ENCODE measurements around the gene UBE2L3. TPM values are rescaled to one million over a fixed set of nuclear protein-coding genes. Genes with fewer than 3 reads are reported as not detected.
"Not testable (repeated sequence)": the region's sequence is repeated elsewhere in the genome, so short reads cannot be mapped to it uniquely, and the experiment has no call there.

UBE2L3 gene
- total and polyA plus RNA-seq, 10 of the 15 experiments (the other 5 are each of a cell fraction or from before 2014, with no cell fraction given): 55.7 to 168 (median 113) TPM

- H3K4me2 ChIP-seq (ENCODE audit: control insufficient read depth, insufficient read depth); H3K4me1 ChIP-seq (ENCODE audit: control insufficient read depth, insufficient read depth, low read length); RAD21 ChIA-PET (ENCODE audit: unreplicated experiment); H3K9ac ChIP-seq (ENCODE audit: control insufficient read depth, insufficient read depth, low read length); in situ Hi-C loops (cut with MboI); BruUV-seq (replicated peaks); H2AFZ ChIP-seq (ENCODE audit: control insufficient read depth, low read depth, low read length); CTCF ChIA-PET; H3K79me2 ChIP-seq (ENCODE audit: control insufficient read depth, insufficient read depth, low read length); H3K9me3 ChIP-seq (replicated peaks; ENCODE audit: control insufficient read depth, insufficient read depth, low read length); POLR2A ChIA-PET; H3K27ac ChIP-seq (ENCODE audit: control insufficient read depth, insufficient read depth); H4K20me1 ChIP-seq (ENCODE audit: control insufficient read depth, insufficient read depth); intact Hi-C loops (cut with micrococcal nuclease; ENCODE audit: unreplicated experiment); H3K27me3 ChIP-seq (replicated peaks in 1 of 2; ENCODE audit: control insufficient read depth in 2 of 2, insufficient read depth in 2 of 2, low read length in 1 of 2); H3K36me3 ChIP-seq (ENCODE audit: control insufficient read depth in 2 of 2, insufficient read depth in 2 of 2, low read length in 1 of 2); H3K4me3 ChIP-seq; ATAC-seq; SMC1A ChIA-PET (ENCODE audit: uncharacterized antibody, unreplicated experiment); DNase-seq (ENCODE audit: low read depth, low spot score); FAIRE-seq: not testable (repeated sequence)
- no CpG with 5 or more reads among the region's 20 CpGs for WGBS (ENCODE audit: insufficient coverage, insufficient replicate concordance, low lambda C conversion rate, missing lambda C conversion rate)
Observed at GRCh38 chr22:21532863-21533648, 34.5 kb upstream of the UBE2L3 start.

- H3K4me3 ChIP-seq; H3K27me3 ChIP-seq (replicated peaks in 1 of 2; ENCODE audit: control insufficient read depth in 2 of 2, insufficient read depth in 2 of 2, low read length in 1 of 2); H3K9me3 ChIP-seq (replicated peaks; ENCODE audit: control insufficient read depth, insufficient read depth, low read length); H3K79me2 ChIP-seq (ENCODE audit: control insufficient read depth, insufficient read depth, low read length); SMC1A ChIA-PET (ENCODE audit: uncharacterized antibody, unreplicated experiment); intact Hi-C loops (cut with micrococcal nuclease; ENCODE audit: unreplicated experiment); CTCF ChIA-PET; RAD21 ChIA-PET (ENCODE audit: unreplicated experiment); BruUV-seq (replicated peaks); in situ Hi-C loops (cut with MboI); H3K9ac ChIP-seq (ENCODE audit: control insufficient read depth, insufficient read depth, low read length); H3K27ac ChIP-seq (ENCODE audit: control insufficient read depth, insufficient read depth); ATAC-seq; H2AFZ ChIP-seq (ENCODE audit: control insufficient read depth, low read depth, low read length); H4K20me1 ChIP-seq (ENCODE audit: control insufficient read depth, insufficient read depth); H3K4me2 ChIP-seq (ENCODE audit: control insufficient read depth, insufficient read depth); FAIRE-seq; DNase-seq (ENCODE audit: low read depth, low spot score); H3K4me1 ChIP-seq (ENCODE audit: control insufficient read depth, insufficient read depth, low read length); H3K36me3 ChIP-seq (ENCODE audit: control insufficient read depth in 2 of 2, insufficient read depth in 2 of 2, low read length in 1 of 2); POLR2A ChIA-PET: not testable (repeated sequence)
- no CpG with 5 or more reads among the region's 7 CpGs for WGBS (ENCODE audit: insufficient coverage, insufficient replicate concordance, low lambda C conversion rate, missing lambda C conversion rate)
Observed at GRCh38 chr22:21539862-21540261, 27.7 kb upstream of the UBE2L3 start.

- H4K20me1 ChIP-seq (ENCODE audit: control insufficient read depth, insufficient read depth); ATAC-seq; BruUV-seq (replicated peaks); H3K27me3 ChIP-seq (replicated peaks in 1 of 2; ENCODE audit: control insufficient read depth in 2 of 2, insufficient read depth in 2 of 2, low read length in 1 of 2); H2AFZ ChIP-seq (ENCODE audit: control insufficient read depth, low read depth, low read length); H3K4me1 ChIP-seq (ENCODE audit: control insufficient read depth, insufficient read depth, low read length); H3K9ac ChIP-seq (ENCODE audit: control insufficient read depth, insufficient read depth, low read length); H3K27ac ChIP-seq (ENCODE audit: control insufficient read depth, insufficient read depth); CTCF ChIA-PET; RAD21 ChIA-PET (ENCODE audit: unreplicated experiment); in situ Hi-C loops (cut with MboI); intact Hi-C loops (cut with micrococcal nuclease; ENCODE audit: unreplicated experiment); SMC1A ChIA-PET (ENCODE audit: uncharacterized antibody, unreplicated experiment); DNase-seq (ENCODE audit: low read depth, low spot score); H3K4me3 ChIP-seq; POLR2A ChIA-PET; H3K4me2 ChIP-seq (ENCODE audit: control insufficient read depth, insufficient read depth); H3K9me3 ChIP-seq (replicated peaks; ENCODE audit: control insufficient read depth, insufficient read depth, low read length); H3K36me3 ChIP-seq (ENCODE audit: control insufficient read depth in 2 of 2, insufficient read depth in 2 of 2, low read length in 1 of 2); H3K79me2 ChIP-seq (ENCODE audit: control insufficient read depth, insufficient read depth, low read length); FAIRE-seq: not testable (repeated sequence)
- WGBS (ENCODE audit: insufficient coverage, insufficient replicate concordance, low lambda C conversion rate, missing lambda C conversion rate): 42% methylated on average over 2 of the region's 17 CpGs
Observed at GRCh38 chr22:21544432-21545322, 22.8 kb upstream of the UBE2L3 start.

DNA sequence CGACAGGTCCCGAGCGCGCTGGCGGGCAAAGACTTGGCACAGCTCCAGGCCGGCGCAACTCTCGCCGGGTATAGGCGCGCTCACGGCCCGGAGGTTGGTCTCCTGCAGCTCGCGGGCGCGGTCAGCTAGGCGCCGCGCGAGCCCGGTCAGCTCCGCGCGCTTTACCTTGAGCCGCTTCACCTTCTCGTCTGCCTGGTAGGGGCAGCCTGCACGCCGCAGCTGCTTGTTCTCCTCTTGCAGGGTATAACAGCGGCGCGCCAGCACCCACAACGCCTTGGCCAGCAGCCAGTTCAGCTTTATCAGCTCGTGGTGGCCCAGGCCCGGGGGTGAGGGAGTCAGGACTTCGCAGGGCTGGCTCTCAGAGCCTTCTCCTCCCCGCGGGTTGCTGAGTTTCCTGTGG is 18.0 kb upstream of the UBE2L3 start:
- not testable (repeated sequence) for BruUV-seq (replicated peaks); H3K4me1 ChIP-seq (ENCODE audit: control insufficient read depth, insufficient read depth, low read length); H3K27me3 ChIP-seq (replicated peaks in 1 of 2; ENCODE audit: control insufficient read depth in 2 of 2, insufficient read depth in 2 of 2, low read length in 1 of 2)

More for the DNA sequence above, 18.0 kb upstream of the UBE2L3 start:
- H3K9ac ChIP-seq (ENCODE audit: control insufficient read depth, insufficient read depth, low read length); intact Hi-C loops (cut with micrococcal nuclease; ENCODE audit: unreplicated experiment); POLR2A ChIA-PET; H3K4me3 ChIP-seq; SMC1A ChIA-PET (ENCODE audit: uncharacterized antibody, unreplicated experiment); H4K20me1 ChIP-seq (ENCODE audit: control insufficient read depth, insufficient read depth); H3K4me2 ChIP-seq (ENCODE audit: control insufficient read depth, insufficient read depth); RAD21 ChIA-PET (ENCODE audit: unreplicated experiment); FAIRE-seq; H3K27ac ChIP-seq (ENCODE audit: control insufficient read depth, insufficient read depth); DNase-seq (ENCODE audit: low read depth, low spot score); H3K79me2 ChIP-seq (ENCODE audit: control insufficient read depth, insufficient read depth, low read length); CTCF ChIA-PET; H2AFZ ChIP-seq (ENCODE audit: control insufficient read depth, low read depth, low read length); in situ Hi-C loops (cut with MboI); H3K36me3 ChIP-seq (ENCODE audit: control insufficient read depth in 2 of 2, insufficient read depth in 2 of 2, low read length in 1 of 2); H3K9me3 ChIP-seq (replicated peaks; ENCODE audit: control insufficient read depth, insufficient read depth, low read length): not testable (repeated sequence)
- no CpG with 5 or more reads among the region's 38 CpGs for WGBS (ENCODE audit: insufficient coverage, insufficient replicate concordance, low lambda C conversion rate, missing lambda C conversion rate)
- ATAC-seq: peak; percentile 52
